Keratinocyte (primary cell): ENCODE measurements around the gene DEDD. TPM values are rescaled to one million over a fixed set of nuclear protein-coding genes. Genes with fewer than 3 reads are reported as not detected.

Source experiments
- DNase-seq: peaks from one replicate; pipeline ENCODE4 v3.0.0-alpha.2; 2011; ENCODE audit warnings: low read depth, missing footprints, low spot score
- FAIRE-seq: peaks from 2 replicates; lab custom pipeline; 2011; peaks lifted over from hg19 to GRCh38; lab: Jason Lieb, UNC
- H2AFZ ChIP-seq: 2 replicates; pipeline ENCODE4 v1.6.0; 2012; ENCODE audit warnings: low read length, control low read depth, inconsistent platforms; ENCODE audit not compliant: control insufficient read depth
- H3K27ac ChIP-seq: 2 replicates; pipeline ENCODE4 v1.5.1; 2011; ENCODE audit warnings: low read length; ENCODE audit not compliant: control insufficient read depth, insufficient read depth
- H3K27me3 ChIP-seq: 3 replicates; pipeline ENCODE4 v1.6.0; 2011; ENCODE audit warnings: low read length; ENCODE audit not compliant: control insufficient read depth, insufficient read depth; ENCODE audit errors: extremely low read depth
- H3K36me3 ChIP-seq, 2 experiments: 2 replicates in 1 of 2; 3 replicates in 1 of 2; pipeline ENCODE4 v1.5.1; 2011; ENCODE audit warnings: low read length in 2 of 2, mild to moderate bottlenecking in 1 of 2; ENCODE audit not compliant: control insufficient read depth in 2 of 2, insufficient read depth in 2 of 2; ENCODE audit errors: extremely low read depth in 1 of 2
- H3K4me1 ChIP-seq: 3 replicates; pipeline ENCODE4 v1.5.1; 2011; ENCODE audit warnings: low read length; ENCODE audit not compliant: control insufficient read depth, insufficient read depth; ENCODE audit errors: extremely low read depth
- H3K4me2 ChIP-seq: 3 replicates; pipeline ENCODE4 v1.6.0; 2011; ENCODE audit warnings: low read depth, low read length; ENCODE audit not compliant: control insufficient read depth, insufficient read depth; ENCODE audit errors: extremely low read depth
- H3K4me3 ChIP-seq, 3 experiments: fragments of 200-600 bp in 1 of 3; sonication (generic) in 1 of 3; 2 replicates in 2 of 3; 3 replicates in 1 of 3; pipeline ENCODE4 v1.5.1; 2011 to 2016; ENCODE audit warnings: low read length in 3 of 3, mild to moderate bottlenecking in 3 of 3, control low read depth in 2 of 3, inconsistent platforms in 1 of 3, low read depth in 1 of 3, mixed read lengths in 1 of 3, mixed run types in 1 of 3, moderate library complexity in 1 of 3; ENCODE audit not compliant: control insufficient read depth in 2 of 3, insufficient read depth in 2 of 3; ENCODE audit errors: extremely low read depth in 1 of 3
- H3K79me2 ChIP-seq: 2 replicates; pipeline ENCODE4 v1.6.0; 2012; ENCODE audit warnings: low read length; ENCODE audit not compliant: control insufficient read depth, insufficient read depth
- H3K9ac ChIP-seq: 3 replicates; pipeline ENCODE4 v1.6.0; 2011; ENCODE audit warnings: low read length; ENCODE audit not compliant: control insufficient read depth, insufficient read depth; ENCODE audit errors: extremely low read depth
- H3K9me1 ChIP-seq: 3 replicates; pipeline ENCODE4 v1.6.0; 2011; ENCODE audit warnings: low read length; ENCODE audit not compliant: control insufficient read depth, insufficient read depth; ENCODE audit errors: extremely low read depth
- H3K9me3 ChIP-seq: 2 replicates; pipeline ENCODE4 v1.5.1; 2012; ENCODE audit warnings: low read depth, low read length; ENCODE audit not compliant: control insufficient read depth
- H4K20me1 ChIP-seq: 3 replicates; pipeline ENCODE4 v1.6.0; 2011; ENCODE audit warnings: low read length; ENCODE audit not compliant: control insufficient read depth, insufficient read depth; ENCODE audit errors: extremely low read depth
- EZH2 ChIP-seq: IDR thresholded peaks from one replicate; pipeline ENCODE4 v1.6.1; 2012; ENCODE audit warnings: inconsistent platforms, mild to moderate bottlenecking, low read length, moderate library complexity
- dilution Hi-C: fragments of 300-500 bp; cut with MboI; formaldehyde crosslinking; loops from one replicate; pipeline ENCODE4 v1.7.0; 2020; ENCODE audit warnings: low sequenced_read_pairs; ENCODE audit not compliant: extremely low pct_ligation_motif_present
- polyA plus RNA-seq, 5 experiments: library from polyadenylated mRNA; depleted of rRNA in 3 of 5; stranded (reverse) in 3 of 5; stranded (forward) in 1 of 5; unstranded in 1 of 5; fragments of >200 nt; gene quantifications; 1 replicate in 1 of 5; 2 replicates in 3 of 5; 3 replicates in 1 of 5; pipeline versions ENCODE4 v1.2.1 to v1.2.3, GENCODE V29; 2011 to 2012; ENCODE audit warnings: missing spikeins in 2 of 5, low read depth in 1 of 5, low replicate concordance in 1 of 5
- TF ChIP-seq, protein P1 (sequence below), 3 experiments: IDR thresholded peaks in 1 of 3; conservative IDR thresholded peaks in 1 of 3; optimal IDR thresholded peaks in 1 of 3; 2 replicates in 2 of 3; 3 replicates in 1 of 3; pipeline versions ENCODE3 to v1.5.1; 2011; ENCODE audit warnings: low read length in 3 of 3, mild to moderate bottlenecking in 3 of 3, moderate library complexity in 2 of 3, control low read depth in 1 of 3, inconsistent platforms in 1 of 3; ENCODE audit not compliant: insufficient read depth in 2 of 3; ENCODE audit errors: extremely low read depth in 1 of 3

Gene DEDD
- polyA plus RNA-seq, 1 donor (not counting 4 experiments of a cell fraction or from before 2014, with no cell fraction given), result 33.0 TPM

DNA sequence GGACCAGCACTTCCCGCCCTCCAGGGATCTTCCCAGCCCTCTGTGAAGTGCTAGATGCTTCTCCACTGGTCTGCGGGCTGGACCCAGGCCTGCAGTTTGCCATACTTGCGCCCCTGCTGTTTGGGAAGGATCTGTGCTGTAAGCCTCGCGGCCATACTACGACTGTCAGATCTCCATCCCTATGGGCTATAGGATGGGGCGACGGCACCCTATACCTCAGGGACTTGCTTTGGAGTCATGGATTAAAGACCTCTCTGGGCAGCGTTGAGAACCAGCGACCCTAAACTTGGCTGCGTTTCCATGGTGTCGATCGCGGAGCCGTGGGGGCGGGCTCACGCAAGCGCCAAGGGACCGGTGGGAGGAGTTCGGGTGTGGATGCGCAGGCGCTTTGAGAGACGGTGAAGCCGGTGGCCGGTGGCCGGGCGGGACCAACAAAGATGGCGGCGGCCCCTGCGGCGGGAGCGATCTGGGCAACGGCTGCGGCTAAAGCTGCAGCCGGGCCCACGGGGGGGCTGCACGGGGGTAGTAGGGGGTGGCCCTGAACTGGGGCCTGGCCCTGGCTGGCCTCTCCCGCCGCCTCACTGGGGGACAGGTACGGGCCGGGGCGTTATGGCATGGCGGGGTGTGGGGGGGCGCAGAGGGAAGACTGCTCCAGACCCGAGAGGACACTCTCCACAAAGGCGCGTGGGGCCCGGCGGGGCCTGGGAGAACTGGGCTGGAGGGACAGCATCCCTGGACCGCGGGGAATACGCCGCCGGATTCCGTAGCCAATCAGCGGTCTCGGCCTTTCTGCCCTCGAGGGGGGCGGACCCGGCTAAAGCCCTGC, 26.8 kb upstream of the DEDD start, which contains the start of gene USP21:
Gene USP21, plus strand, starts transcription at position 414 of the 826 bp plus-strand sequence. CDS start 1,141 bp downstream, outside the sequence.
- H3K9me1 ChIP-seq, result no peaks in the 10 kb centered on the region
- peak within 1 kb of the TSS; percentile 91 for H3K9ac ChIP-seq
- H3K27me3 ChIP-seq, result no peaks in the 10 kb centered on the region
- peak within 1 kb of the TSS; percentile 92 for H3K4me2 ChIP-seq
- peak within 1 kb of the TSS; percentile 95 for H2AFZ ChIP-seq
- no peaks in the 10 kb centered on the region for H3K9me3 ChIP-seq
- H3K27ac ChIP-seq, result peak within 1 kb of the TSS; percentile 84
- no peak for FAIRE-seq
- peaks cover 9 to 28% of the 10 kb centered on the region in 2 experiments for H3K36me3 ChIP-seq
- H3K79me2 ChIP-seq, result peaks cover 19% of the 10 kb centered on the region
- peaks cover 24% of the 10 kb centered on the region for H3K4me1 ChIP-seq
- dilution Hi-C loops, result no loop called here
- no peak for DNase-seq
- no peak for TF ChIP-seq EZH2
- TF ChIP-seq, protein P1, sequence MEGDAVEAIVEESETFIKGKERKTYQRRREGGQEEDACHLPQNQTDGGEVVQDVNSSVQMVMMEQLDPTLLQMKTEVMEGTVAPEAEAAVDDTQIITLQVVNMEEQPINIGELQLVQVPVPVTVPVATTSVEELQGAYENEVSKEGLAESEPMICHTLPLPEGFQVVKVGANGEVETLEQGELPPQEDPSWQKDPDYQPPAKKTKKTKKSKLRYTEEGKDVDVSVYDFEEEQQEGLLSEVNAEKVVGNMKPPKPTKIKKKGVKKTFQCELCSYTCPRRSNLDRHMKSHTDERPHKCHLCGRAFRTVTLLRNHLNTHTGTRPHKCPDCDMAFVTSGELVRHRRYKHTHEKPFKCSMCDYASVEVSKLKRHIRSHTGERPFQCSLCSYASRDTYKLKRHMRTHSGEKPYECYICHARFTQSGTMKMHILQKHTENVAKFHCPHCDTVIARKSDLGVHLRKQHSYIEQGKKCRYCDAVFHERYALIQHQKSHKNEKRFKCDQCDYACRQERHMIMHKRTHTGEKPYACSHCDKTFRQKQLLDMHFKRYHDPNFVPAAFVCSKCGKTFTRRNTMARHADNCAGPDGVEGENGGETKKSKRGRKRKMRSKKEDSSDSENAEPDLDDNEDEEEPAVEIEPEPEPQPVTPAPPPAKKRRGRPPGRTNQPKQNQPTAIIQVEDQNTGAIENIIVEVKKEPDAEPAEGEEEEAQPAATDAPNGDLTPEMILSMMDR (optimal IDR thresholded peaks at IDR 0.05 in 1 of 3, IDR thresholded peaks at IDR 0.05 in 1 of 3, conservative IDR thresholded peaks at IDR 0.05 in 1 of 3; ENCODE audit: extremely low read depth in 1 of 3, insufficient read depth in 2 of 3, low read length in 3 of 3), result peak; percentile 40 to 71 (median 58)
- peak within 1 kb of the TSS; percentile 73 to 89 (median 74) for H3K4me3 ChIP-seq
- H4K20me1 ChIP-seq, result no peaks in the 10 kb centered on the region

DNA sequence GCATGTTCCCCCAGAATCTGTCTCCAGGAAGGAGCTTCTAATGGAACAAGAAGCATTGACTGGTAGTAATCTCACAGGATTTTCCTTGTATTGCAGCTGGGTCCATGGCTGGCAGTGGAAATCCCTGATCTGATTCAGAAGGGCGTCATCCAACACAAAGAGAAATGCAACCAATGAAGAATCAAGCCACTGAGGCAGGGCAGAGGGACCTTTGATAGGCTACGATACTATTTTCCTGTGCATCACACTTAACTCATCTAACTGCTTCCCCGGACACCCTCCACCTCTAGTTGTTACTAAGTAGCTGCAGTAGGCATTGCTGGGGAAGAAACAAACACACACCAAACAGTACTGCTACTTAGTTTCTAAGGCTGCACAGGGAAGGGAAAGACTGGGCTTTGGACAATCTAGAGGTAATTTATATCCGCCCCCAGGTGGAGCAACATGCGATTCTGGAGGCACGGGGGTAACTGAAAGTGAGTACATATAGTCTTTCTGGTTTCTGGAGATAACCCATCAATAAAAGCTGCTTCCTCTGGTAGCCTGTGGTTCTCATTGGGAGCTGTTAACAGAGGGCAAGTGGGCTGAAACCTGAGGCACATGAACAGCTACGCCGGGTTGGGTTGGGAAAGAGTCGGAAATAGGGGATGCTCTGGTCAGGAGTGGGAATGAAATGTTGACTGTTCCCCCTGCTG, 26.0 kb upstream of the DEDD start:
- dilution Hi-C loops, result no loop called here
- no peaks in the 10 kb centered on the region for H3K9me3 ChIP-seq
- no peak for DNase-seq
- H3K79me2 ChIP-seq, result peaks cover 21% of the 10 kb centered on the region
- no peaks in the 10 kb centered on the region for H4K20me1 ChIP-seq
- H3K4me2 ChIP-seq, result peak overlapping the region; percentile 92
- H3K27ac ChIP-seq, result peak overlapping the region; percentile 84
- FAIRE-seq, result no peak
- H3K36me3 ChIP-seq, result peaks cover 7 to 21% of the 10 kb centered on the region in 2 experiments
- peak overlapping the region; percentile 73 to 89 (median 74) for H3K4me3 ChIP-seq
- H2AFZ ChIP-seq, result peak overlapping the region; percentile 95
- no peaks in the 10 kb centered on the region for H3K27me3 ChIP-seq
- peaks cover 24% of the 10 kb centered on the region for H3K4me1 ChIP-seq
- peak overlapping the region; percentile 91 for H3K9ac ChIP-seq
- no peaks in the 10 kb centered on the region for H3K9me1 ChIP-seq
- no peak for TF ChIP-seq EZH2
- TF ChIP-seq, protein P1 (optimal IDR thresholded peaks at IDR 0.05 in 1 of 3, IDR thresholded peaks at IDR 0.05 in 1 of 3, conservative IDR thresholded peaks at IDR 0.05 in 1 of 3; ENCODE audit: extremely low read depth in 1 of 3, insufficient read depth in 2 of 3, low read length in 3 of 3), result no peak
